ENCODE data around the gene PPARA.

GRCh38 chr22:46224044-46224897, 73.9 kb downstream of the PPARA start:
- no peak for TF ChIP-seq CTCF (IDR thresholded peaks at IDR 0.05; ENCODE audit: poor library complexity, severe bottlenecking)
- no peak for TF ChIP-seq EP300 (conservative IDR thresholded peaks at IDR 0.05; ENCODE audit: poor library complexity, severe bottlenecking)
- TF ChIP-seq REST (IDR thresholded peaks at IDR 0.05; ENCODE audit: borderline replicate concordance): no peak
- TF ChIP-seq RAD21 (conservative IDR thresholded peaks at IDR 0.05): no peak
- TF ChIP-seq POLR2AphosphoS5 (IDR thresholded peaks at IDR 0.05): no peak
- no peak for TF ChIP-seq TAF1 (IDR thresholded peaks at IDR 0.05; ENCODE audit: low read depth)
- no peak for TF ChIP-seq EZH2 (IDR thresholded peaks at IDR 0.05; ENCODE audit: borderline replicate concordance, insufficient read depth, low read length, poor library complexity, severe bottlenecking)
- no peak for TF ChIP-seq SMC3 (conservative IDR thresholded peaks at IDR 0.05; ENCODE audit: poor library complexity)
- no peak for TF ChIP-seq MXI1 (conservative IDR thresholded peaks at IDR 0.05; ENCODE audit: poor library complexity, severe bottlenecking)
